B cell (primary cell): ENCODE data around the gene ATAD3A.
"Not testable (repeated sequence)": the region's sequence is repeated elsewhere in the genome, so short reads cannot be mapped to it uniquely, and the experiment has no call there.

Source experiments
- EZH2 ChIP-seq: IDR thresholded peaks from 2 replicates; pipeline ENCODE4 v1.6.1; 2012; ENCODE audit warnings: borderline replicate concordance, low read depth, mild to moderate bottlenecking, moderate library complexity, low read length; ENCODE audit not compliant: insufficient read depth, poor library complexity, severe bottlenecking
- TF ChIP-seq, protein P1 (sequence below): fragments of 200-600 bp; IDR thresholded peaks from one replicate; pipeline ENCODE4 v1.8.0; 2022; ENCODE audit warnings: antibody characterized with exemption, mild to moderate bottlenecking

GRCh38 chr1:1495461-1495975 is 16.4 kb upstream of the ATAD3A start:
- TF ChIP-seq, protein P1, sequence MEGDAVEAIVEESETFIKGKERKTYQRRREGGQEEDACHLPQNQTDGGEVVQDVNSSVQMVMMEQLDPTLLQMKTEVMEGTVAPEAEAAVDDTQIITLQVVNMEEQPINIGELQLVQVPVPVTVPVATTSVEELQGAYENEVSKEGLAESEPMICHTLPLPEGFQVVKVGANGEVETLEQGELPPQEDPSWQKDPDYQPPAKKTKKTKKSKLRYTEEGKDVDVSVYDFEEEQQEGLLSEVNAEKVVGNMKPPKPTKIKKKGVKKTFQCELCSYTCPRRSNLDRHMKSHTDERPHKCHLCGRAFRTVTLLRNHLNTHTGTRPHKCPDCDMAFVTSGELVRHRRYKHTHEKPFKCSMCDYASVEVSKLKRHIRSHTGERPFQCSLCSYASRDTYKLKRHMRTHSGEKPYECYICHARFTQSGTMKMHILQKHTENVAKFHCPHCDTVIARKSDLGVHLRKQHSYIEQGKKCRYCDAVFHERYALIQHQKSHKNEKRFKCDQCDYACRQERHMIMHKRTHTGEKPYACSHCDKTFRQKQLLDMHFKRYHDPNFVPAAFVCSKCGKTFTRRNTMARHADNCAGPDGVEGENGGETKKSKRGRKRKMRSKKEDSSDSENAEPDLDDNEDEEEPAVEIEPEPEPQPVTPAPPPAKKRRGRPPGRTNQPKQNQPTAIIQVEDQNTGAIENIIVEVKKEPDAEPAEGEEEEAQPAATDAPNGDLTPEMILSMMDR = not testable (repeated sequence)
- TF ChIP-seq EZH2 = not testable (repeated sequence)
